NCI-H2196 (cell line): ENCODE data around the gene ZNF644.

ENCODE experiments used
- DNase-seq: peaks from one replicate; lab custom pipeline; 2025; ENCODE audit not compliant: unreplicated experiment; lab: John Stamatoyannopoulos, UW

ZNF644 gene

GRCh38 chr1:90989302-90989701, 32.5 kb downstream of the ZNF644 start:
- DNase-seq: no peak

- no peak for DNase-seq
Observed at GRCh38 chr1:90987841-90988240, 34.0 kb downstream of the ZNF644 start.

- DNase-seq: no peak
Observed at GRCh38 chr1:90986953-90987352, 34.9 kb downstream of the ZNF644 start.

- no peak for DNase-seq
Observed at GRCh38 chr1:90977522-90977921, 44.3 kb downstream of the ZNF644 start.

GRCh38 chr1:90973897-90974798, 47.7 kb downstream of the ZNF644 start:
- DNase-seq: no peak

GRCh38 chr1:90970208-90970607, 51.6 kb downstream of the ZNF644 start:
- DNase-seq: no peak

GRCh38 chr1:90969241-90969640, 52.6 kb downstream of the ZNF644 start:
- no peak for DNase-seq

GRCh38 chr1:90964444-90965035, 57.3 kb downstream of the ZNF644 start:
- peak; percentile 35 for DNase-seq

- DNase-seq: no peak
Observed at GRCh38 chr1:90963651-90964050, 58.2 kb downstream of the ZNF644 start.

- no peak for DNase-seq
Observed at GRCh38 chr1:90963236-90963635, 58.6 kb downstream of the ZNF644 start.

GRCh38 chr1:90959352-90960206, 62.3 kb downstream of the ZNF644 start:
- no peak for DNase-seq

- no peak for DNase-seq
Observed at GRCh38 chr1:90957497-90957896, 64.3 kb downstream of the ZNF644 start.

- no peak for DNase-seq
Observed at GRCh38 chr1:90955769-90956168, 66.1 kb downstream of the ZNF644 start.

GRCh38 chr1:90952906-90953305, 68.9 kb downstream of the ZNF644 start:
- no peak for DNase-seq

- no peak for DNase-seq
Observed at GRCh38 chr1:90951009-90951408, 70.8 kb downstream of the ZNF644 start.

- no peak for DNase-seq
Observed at GRCh38 chr1:90948301-90948700, 73.5 kb downstream of the ZNF644 start.

- DNase-seq: no peak
Observed at GRCh38 chr1:90946630-90947029, 75.2 kb downstream of the ZNF644 start.

GRCh38 chr1:90945287-90945686, 76.5 kb downstream of the ZNF644 start:
- no peak for DNase-seq

GRCh38 chr1:90943966-90944365, 77.9 kb downstream of the ZNF644 start:
- DNase-seq: no peak

GRCh38 chr1:90940746-90941145, 81.1 kb downstream of the ZNF644 start:
- no peak for DNase-seq

GRCh38 chr1:90936731-90937130, 85.1 kb downstream of the ZNF644 start:
- DNase-seq: no peak

GRCh38 chr1:90936061-90936460, 85.8 kb downstream of the ZNF644 start:
- DNase-seq: no peak
